Endothelial cell of umbilical vein (primary cell): ENCODE results near the gene KCNK1. TPM values are rescaled to one million over a fixed set of nuclear protein-coding genes. Genes with fewer than 3 reads are reported as not detected.

ENCODE experiments used
- BruUV-seq: library from RNA; stranded (reverse); fragments of 400-500 nt; replicated peaks from 2 replicates; lab custom pipeline; 2021; lab: Mats Ljungman, UMichigan
- CTCF ChIA-PET: fragments of 300-600, 350-600 bp; sonication (Branson Sonifier 250); formaldehyde crosslinking; loops from one replicate; lab custom pipeline; 2021; ENCODE audit warnings: antibody characterized with exemption, inconsistent platforms; lab: Charles Lee
- POLR2A ChIA-PET: fragments of 300-600, 350-600 bp; sonication (Branson Sonifier 250); formaldehyde crosslinking; loops from one replicate; lab custom pipeline; 2021; ENCODE audit warnings: antibody characterized with exemption, inconsistent platforms; lab: Charles Lee
- DNase-seq: peaks from one replicate; pipeline ENCODE4 v3.0.0-alpha.2; 2011; ENCODE audit warnings: low read depth, low spot score
- FAIRE-seq: peaks from 2 replicates; lab custom pipeline; 2011; peaks lifted over from hg19 to GRCh38; lab: Jason Lieb, UNC
- H2AFZ ChIP-seq: 2 replicates; pipeline ENCODE4 v1.6.0; 2012; ENCODE audit warnings: low read depth, low read length, control low read depth, inconsistent platforms
- H3K27ac ChIP-seq: 2 replicates; pipeline ENCODE4 v1.5.1; 2011; ENCODE audit warnings: low read depth, mild to moderate bottlenecking, control low read depth, low read length, moderate library complexity; ENCODE audit not compliant: insufficient read depth
- H3K27me3 ChIP-seq, 2 experiments: 2 replicates each; pipeline versions ENCODE4 v1.6.0 to v1.6.1; 2011; ENCODE audit warnings: low read length in 2 of 2, mixed read lengths in 1 of 2; ENCODE audit not compliant: control insufficient read depth in 2 of 2, insufficient read depth in 2 of 2
- H3K36me3 ChIP-seq, 2 experiments: 2 replicates in 1 of 2; 3 replicates in 1 of 2; pipeline ENCODE4 v1.5.1; 2011; ENCODE audit warnings: low read length in 2 of 2, mild to moderate bottlenecking in 1 of 2, moderate library complexity in 1 of 2; ENCODE audit not compliant: control insufficient read depth in 2 of 2, insufficient read depth in 2 of 2; ENCODE audit errors: extremely low read depth in 1 of 2
- H3K4me1 ChIP-seq: 3 replicates; pipeline ENCODE4 v1.5.1; 2011; ENCODE audit warnings: mild to moderate bottlenecking, low read length; ENCODE audit not compliant: control insufficient read depth, insufficient read depth; ENCODE audit errors: extremely low read depth
- H3K4me2 ChIP-seq: 2 replicates; pipeline ENCODE4 v1.6.1; 2011; ENCODE audit warnings: low read length, control low read depth, mixed read lengths; ENCODE audit not compliant: insufficient read depth
- H3K4me3 ChIP-seq, 3 experiments: fragments of 200-600 bp in 1 of 3; sonication (generic), shearing (Covaris generic) in 1 of 3; replicated peaks in 1 of 3; 2 replicates each; pipeline ENCODE4 v1.5.1; 2011 to 2016; ENCODE audit warnings: control low read depth in 3 of 3, low read length in 3 of 3, mild to moderate bottlenecking in 2 of 3, inconsistent platforms in 1 of 3, low read depth in 1 of 3, moderate library complexity in 1 of 3; ENCODE audit not compliant: insufficient read depth in 1 of 3
- H3K79me2 ChIP-seq: 2 replicates; pipeline ENCODE4 v1.6.0; 2012; ENCODE audit warnings: low read length, inconsistent platforms; ENCODE audit not compliant: control insufficient read depth, insufficient read depth
- H3K9ac ChIP-seq: replicated peaks from 2 replicates; pipeline ENCODE3; 2011; ENCODE audit warnings: low read length, control low read depth; ENCODE audit not compliant: insufficient read depth; ENCODE audit errors: extremely low read depth
- H3K9me1 ChIP-seq: replicated peaks from 3 replicates; pipeline ENCODE4 v1.6.0; 2011; ENCODE audit warnings: mild to moderate bottlenecking, low read length; ENCODE audit not compliant: control insufficient read depth, insufficient read depth; ENCODE audit errors: extremely low read depth
- H3K9me3 ChIP-seq: replicated peaks from 2 replicates; pipeline ENCODE4 v1.5.1; 2012; ENCODE audit warnings: low read length, inconsistent platforms; ENCODE audit not compliant: control insufficient read depth, insufficient read depth
- H4K20me1 ChIP-seq: replicated peaks from 2 replicates; pipeline ENCODE3; 2011; ENCODE audit warnings: mild to moderate bottlenecking, low read length; ENCODE audit not compliant: control insufficient read depth, insufficient read depth; ENCODE audit errors: extremely low read depth
- EZH2 ChIP-seq: IDR thresholded peaks from 2 replicates; pipeline ENCODE4 v1.6.1; 2012; ENCODE audit warnings: borderline replicate concordance, low read depth, mild to moderate bottlenecking, moderate library complexity, low read length, inconsistent platforms; ENCODE audit not compliant: severe bottlenecking
- FOS ChIP-seq: IDR thresholded peaks from 2 replicates; pipeline ENCODE4 v1.6.1; 2011; ENCODE audit warnings: mild to moderate bottlenecking, low read length, moderate library complexity, borderline replicate concordance; ENCODE audit not compliant: insufficient read depth
- GATA2 ChIP-seq: IDR thresholded peaks from 2 replicates; pipeline ENCODE4 v1.7.0; 2011; ENCODE audit warnings: low read depth, mild to moderate bottlenecking, moderate library complexity, mixed read lengths, low read length; ENCODE audit not compliant: insufficient read length, insufficient read depth
- JUN ChIP-seq: IDR thresholded peaks from 2 replicates; pipeline ENCODE4 v1.6.1; 2011; ENCODE audit warnings: borderline replicate concordance, low read depth; ENCODE audit not compliant: insufficient read length, insufficient read depth
- MYC ChIP-seq: IDR thresholded peaks from one replicate; pipeline ENCODE4 v1.6.1; 2011; ENCODE audit warnings: mild to moderate bottlenecking, low read depth, low read length
- POLR2A ChIP-seq: IDR thresholded peaks from 2 replicates; pipeline ENCODE4 v1.6.1; 2012; ENCODE audit warnings: low read depth, mild to moderate bottlenecking, control low read depth, low read length
- POLR2AphosphoS5 ChIP-seq: IDR thresholded peaks from 2 replicates; pipeline ENCODE4 v1.6.1; 2012; ENCODE audit warnings: low read depth, mild to moderate bottlenecking, control low read depth, low read length, moderate library complexity; ENCODE audit not compliant: insufficient read depth
- dilution Hi-C: fragments of 300-500 bp; cut with MboI; formaldehyde crosslinking; loops from one replicate; pipeline ENCODE4 v1.15.0; 2019; ENCODE audit warnings: low sequenced_read_pairs; ENCODE audit not compliant: extremely low pct_ligation_motif_present
- intact Hi-C: fragments of 100-400 bp; cut with micrococcal nuclease; formaldehyde crosslinking; loops from one replicate; pipeline ENCODE4 v1.10.0; 2022
- polyA plus RNA-seq, 4 experiments: library from polyadenylated mRNA; depleted of rRNA in 3 of 4; stranded (reverse) in 3 of 4; unstranded in 1 of 4; fragments of >200 nt; gene quantifications; 2 replicates each; pipeline versions ENCODE4 v1.2.1 to v1.2.3, GENCODE V29; 2011 to 2012; ENCODE audit warnings: missing spikeins in 1 of 4
- total RNA-seq: library from RNA; stranded (reverse); gene quantifications from 2 replicates; pipeline ENCODE4 v1.2.3, GENCODE V29; 2021
- TF ChIP-seq, protein P1 (sequence below), 2 donors: IDR thresholded peaks; 1 replicate in 1 of 2; 2 replicates in 1 of 2; pipeline ENCODE4 v1.5.1; 2011; ENCODE audit warnings: low read length in 2 of 2, mild to moderate bottlenecking in 2 of 2, moderate library complexity in 2 of 2, control low read depth in 1 of 2, inconsistent platforms in 1 of 2, low read depth in 1 of 2; ENCODE audit not compliant: insufficient read depth in 1 of 2; ENCODE audit errors: extremely low read depth in 1 of 2
- TF ChIP-seq, protein P2 (sequence below): IDR thresholded peaks from 2 replicates; pipeline ENCODE4 v1.6.1; 2011; ENCODE audit not compliant: insufficient read depth, insufficient read length

The KCNK1 gene
- total and polyA plus RNA-seq, 2 donors (not counting 3 experiments of a cell fraction or from before 2014, with no cell fraction given) = 0.83 to 2.8 TPM

DNA sequence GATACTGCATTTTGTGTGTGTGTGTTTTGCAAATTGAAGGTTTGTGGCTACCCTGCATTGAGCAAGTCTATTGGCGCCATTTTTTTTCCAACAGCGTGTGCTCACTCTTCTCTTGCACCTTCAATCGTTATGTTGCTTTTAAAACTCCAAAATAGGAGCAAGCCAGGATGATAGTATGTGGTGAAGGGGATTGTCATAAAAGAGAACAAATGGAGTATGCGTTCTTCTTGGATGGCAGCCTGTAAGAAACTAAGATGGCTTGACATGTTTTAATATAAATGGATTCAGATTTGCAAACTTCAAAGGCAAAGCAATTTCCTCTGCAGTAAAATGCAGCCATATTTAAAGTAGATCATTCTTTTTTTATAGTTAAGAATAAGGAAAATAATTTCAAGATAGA lies 43.2 kb upstream of the KCNK1 start:
- DNase-seq (no peak), FAIRE-seq (no peak)
- Histone ChIP-seq H3K36me3 (no peaks in the 10 kb centered on the region), H3K4me1 (no peaks in the 10 kb centered on the region), H4K20me1 (no peaks in the 10 kb centered on the region), H3K79me2 (no peaks in the 10 kb centered on the region), H3K4me2 (no peak overlapping the region), H2AFZ (no peak overlapping the region), H3K9me1 (no peaks in the 10 kb centered on the region), H3K9ac (no peak overlapping the region), H3K27me3 (no peaks in the 10 kb centered on the region), H3K4me3 (no peak overlapping the region), H3K27ac (no peak overlapping the region), H3K9me3 (peaks cover 2% of the 10 kb centered on the region)
- dilution Hi-C loops (no loop called here), intact Hi-C loops (no loop called here)
- CTCF ChIA-PET = no interaction called here
- no TSS peak for BruUV-seq
- TF ChIP-seq JUN (no peak), EZH2 (no peak), POLR2AphosphoS5 (no peak), POLR2A (no peak), FOS (no peak), GATA2 (no peak), MYC (no peak)
- TF ChIP-seq, protein P1, sequence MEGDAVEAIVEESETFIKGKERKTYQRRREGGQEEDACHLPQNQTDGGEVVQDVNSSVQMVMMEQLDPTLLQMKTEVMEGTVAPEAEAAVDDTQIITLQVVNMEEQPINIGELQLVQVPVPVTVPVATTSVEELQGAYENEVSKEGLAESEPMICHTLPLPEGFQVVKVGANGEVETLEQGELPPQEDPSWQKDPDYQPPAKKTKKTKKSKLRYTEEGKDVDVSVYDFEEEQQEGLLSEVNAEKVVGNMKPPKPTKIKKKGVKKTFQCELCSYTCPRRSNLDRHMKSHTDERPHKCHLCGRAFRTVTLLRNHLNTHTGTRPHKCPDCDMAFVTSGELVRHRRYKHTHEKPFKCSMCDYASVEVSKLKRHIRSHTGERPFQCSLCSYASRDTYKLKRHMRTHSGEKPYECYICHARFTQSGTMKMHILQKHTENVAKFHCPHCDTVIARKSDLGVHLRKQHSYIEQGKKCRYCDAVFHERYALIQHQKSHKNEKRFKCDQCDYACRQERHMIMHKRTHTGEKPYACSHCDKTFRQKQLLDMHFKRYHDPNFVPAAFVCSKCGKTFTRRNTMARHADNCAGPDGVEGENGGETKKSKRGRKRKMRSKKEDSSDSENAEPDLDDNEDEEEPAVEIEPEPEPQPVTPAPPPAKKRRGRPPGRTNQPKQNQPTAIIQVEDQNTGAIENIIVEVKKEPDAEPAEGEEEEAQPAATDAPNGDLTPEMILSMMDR (IDR thresholded peaks at IDR 0.05; ENCODE audit: extremely low read depth in 1 of 2, insufficient read depth in 1 of 2, low read depth in 1 of 2, low read length in 2 of 2) = no peak
- TF ChIP-seq, protein P2, sequence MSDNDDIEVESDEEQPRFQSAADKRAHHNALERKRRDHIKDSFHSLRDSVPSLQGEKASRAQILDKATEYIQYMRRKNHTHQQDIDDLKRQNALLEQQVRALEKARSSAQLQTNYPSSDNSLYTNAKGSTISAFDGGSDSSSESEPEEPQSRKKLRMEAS = no peak
- POLR2A ChIA-PET = no interaction called here
